Kidney (tissue), 14 donors: ENCODE measurements around the gene SUGCT. TPM values are rescaled to one million over a fixed set of nuclear protein-coding genes. Genes with fewer than 3 reads are reported as not detected.

Source experiments
- DNase-seq, 5 donors: peaks; one replicate each; pipeline ENCODE4 v3.0.0-alpha.2; 2013 to 2020
- FAIRE-seq: peaks from 2 replicates; lab custom pipeline; 2012; peaks lifted over from hg19 to GRCh38; lab: Jason Lieb, UNC
- H3K27ac ChIP-seq, 2 donors: one replicate each; pipeline ENCODE4 v1.7.0; 2013; ENCODE audit warnings: low read depth in 2 of 2, low read length in 2 of 2, inconsistent platforms in 1 of 2
- H3K27me3 ChIP-seq: one replicate; pipeline ENCODE4 v1.7.1; 2013; ENCODE audit warnings: low read length, inconsistent platforms; ENCODE audit not compliant: control insufficient read depth, insufficient read depth
- H3K36me3 ChIP-seq, 3 donors: one replicate each; pipeline versions ENCODE4 v1.7.0 to v1.7.1; 2013; ENCODE audit warnings: low read length in 3 of 3, control low read depth in 1 of 3, inconsistent platforms in 1 of 3; ENCODE audit not compliant: insufficient read depth in 3 of 3, control insufficient read depth in 2 of 3
- H3K4me1 ChIP-seq, 3 donors: one replicate each; pipeline versions ENCODE4 v1.7.0 to v1.7.1; 2013; ENCODE audit warnings: low read length in 3 of 3, inconsistent platforms in 1 of 3, low read depth in 1 of 3; ENCODE audit not compliant: control insufficient read depth in 2 of 3, insufficient read depth in 2 of 3
- H3K4me3 ChIP-seq, 3 donors: one replicate each; pipeline versions ENCODE4 v1.7.0 to v1.8.1; 2013; ENCODE audit warnings: low read length in 3 of 3, control low read depth in 1 of 3, inconsistent platforms in 1 of 3
- H3K9ac ChIP-seq, 3 donors: one replicate each; pipeline versions ENCODE4 v1.7.0 to v1.7.1; 2013; ENCODE audit warnings: low read length in 3 of 3, control low read depth in 1 of 3, inconsistent platforms in 1 of 3
- H3K9me3 ChIP-seq, 3 donors: one replicate each; pipeline versions ENCODE4 v1.7.0 to v1.7.1; 2013; ENCODE audit warnings: low read length in 3 of 3, control low read depth in 1 of 3, inconsistent platforms in 1 of 3; ENCODE audit not compliant: control insufficient read depth in 2 of 3, insufficient read depth in 1 of 3
- CTCF ChIP-seq: IDR thresholded peaks from 3 replicates; pipeline ENCODE4 v1.5.1; 2012; ENCODE audit warnings: mild to moderate bottlenecking, moderate library complexity, borderline replicate concordance; ENCODE audit not compliant: insufficient read depth; ENCODE audit errors: extremely low read depth
- intact Hi-C: fragments of 100-400 bp; cut with DNase I; formaldehyde crosslinking; loops from one replicate; pipeline ENCODE4 v1.11.1; 2022
- polyA plus RNA-seq: library from polyadenylated mRNA; stranded (reverse); fragments of 350-450 nt; fragmentation: Illumina TruSeq; extraction: RNeasy Lipid Tissue Mini Kit (QIAGEN cat#74804); gene quantifications from one replicate; pipeline ENCODE4 v1.2.3, GENCODE V29; 2014; ENCODE audit warnings: low read depth, low replicate concordance; ENCODE audit not compliant: insufficient read depth
- total RNA-seq: library from RNA; stranded (reverse); fragmentation: NEBNext Ultra II Directional; extraction: Animal tissue kit (Norgen Biotek cat#: 25700); gene quantifications from one replicate; pipeline ENCODE4 v1.2.1, GENCODE V29; 2021
- donor health status: control.
- donor health status: control.
- donor health status: control.
- donor health status: control.
- donor health status: control.
- donor health status: DM: yes; HTN: yes; CAD: no.
- donor health status: Normal renal cell carcinoma (clear cell type).

Gene SUGCT
- total and polyA plus RNA-seq, 2 donors from 2014 or later, result 7.6 to 45.1 TPM

GRCh38 chr7:40095230-40095629, 39.6 kb upstream of the SUGCT start:
- no peak overlapping the region for H3K4me3 ChIP-seq
- H3K27me3 ChIP-seq, result no peaks in the 10 kb centered on the region
- intact Hi-C loops, result no loop called here
- TF ChIP-seq CTCF, result no peak
- no peaks in the 10 kb centered on the region for H3K4me1 ChIP-seq
- H3K36me3 ChIP-seq, result peaks cover 11 to 18% (median 13%) of the 10 kb centered on the region in 3 donors
- H3K9ac ChIP-seq, result no peak overlapping the region
- FAIRE-seq, result no peak
- no peak overlapping the region for H3K27ac ChIP-seq
- no peaks in the 10 kb centered on the region for H3K9me3 ChIP-seq
- no peak for DNase-seq

GRCh38 chr7:40095695-40096327, 39.0 kb upstream of the SUGCT start:
- Histone ChIP-seq H3K9me3 (no peaks in the 10 kb centered on the region), H3K4me1 (no peaks in the 10 kb centered on the region), H3K27ac (no peak overlapping the region), H3K4me3 (no peak overlapping the region), H3K36me3 (peaks cover 11 to 18% (median 13%) of the 10 kb centered on the region in 3 donors), H3K27me3 (no peaks in the 10 kb centered on the region), H3K9ac (no peak overlapping the region)
- DNase-seq (no peak), FAIRE-seq (no peak)
- TF ChIP-seq CTCF, result no peak
- intact Hi-C loops, result no loop called here

- Histone ChIP-seq H3K36me3 (peaks cover 11 to 17% (median 13%) of the 10 kb centered on the region in 3 donors), H3K9me3 (no peaks in the 10 kb centered on the region), H3K27ac (no peak overlapping the region), H3K9ac (no peak overlapping the region), H3K4me1 (no peaks in the 10 kb centered on the region), H3K27me3 (no peaks in the 10 kb centered on the region), H3K4me3 (no peak overlapping the region)
- no peak for TF ChIP-seq CTCF
- DNase-seq (no peak), FAIRE-seq (no peak)
- intact Hi-C loops, result no loop called here
These were observed 37.1 kb upstream of the SUGCT start for GRCh38 chr7:40097728-40098127.
